Activated CD4-positive, alpha-beta T cell treated with anti-CD3 and anti-CD28 coated beads for 4 hours (primary cell): ENCODE measurements around the gene ZNF521.
"Not testable (repeated sequence)": the region's sequence is repeated elsewhere in the genome, so short reads cannot be mapped to it uniquely, and the experiment has no call there.

Source experiments
- DNase-seq, 2 donors: peaks; one replicate each; pipeline ENCODE4 v3.0.0-alpha.2; 2020

The ZNF521 gene

GRCh38 chr18:25062720-25063119 lies 289.2 kb downstream of the ZNF521 start:
- no peak for DNase-seq

- DNase-seq = no peak
Measured at GRCh38 chr18:25061395-25061794, 290.6 kb downstream of the ZNF521 start.

GRCh38 chr18:25058521-25058920 lies 293.4 kb downstream of the ZNF521 start:
- DNase-seq = no peak

- DNase-seq = no peak
Measured at GRCh38 chr18:25057491-25058050, 294.4 kb downstream of the ZNF521 start.

- no peak for DNase-seq
Measured at GRCh38 chr18:25056429-25056828, 295.5 kb downstream of the ZNF521 start.

- DNase-seq = no peak
Measured at GRCh38 chr18:25055076-25055475, 296.9 kb downstream of the ZNF521 start.

GRCh38 chr18:25053466-25053865 lies 298.5 kb downstream of the ZNF521 start:
- no peak for DNase-seq

GRCh38 chr18:25052511-25052921 lies 299.4 kb downstream of the ZNF521 start:
- no peak for DNase-seq

- no peak for DNase-seq
Measured at GRCh38 chr18:25050605-25051004, 301.4 kb downstream of the ZNF521 start.

GRCh38 chr18:25047983-25048382 lies 304.0 kb downstream of the ZNF521 start:
- no peak for DNase-seq

GRCh38 chr18:25047421-25047820 lies 304.5 kb downstream of the ZNF521 start:
- DNase-seq = no peak

GRCh38 chr18:25044694-25045093 lies 307.3 kb downstream of the ZNF521 start:
- DNase-seq = no peak

- no peak for DNase-seq
Measured at GRCh38 chr18:25043104-25043503, 308.9 kb downstream of the ZNF521 start.

GRCh38 chr18:25042641-25043051 lies 309.3 kb downstream of the ZNF521 start:
- no peak for DNase-seq

GRCh38 chr18:25039781-25040180 lies 312.2 kb downstream of the ZNF521 start:
- no peak for DNase-seq

GRCh38 chr18:25038261-25038660 lies 313.7 kb downstream of the ZNF521 start:
- no peak for DNase-seq

GRCh38 chr18:25033747-25034471 lies 318.1 kb downstream of the ZNF521 start:
- DNase-seq = no peak

- DNase-seq = not testable (repeated sequence)
Measured at GRCh38 chr18:25033175-25033574, 318.8 kb downstream of the ZNF521 start.

GRCh38 chr18:25029802-25030201 lies 322.2 kb downstream of the ZNF521 start:
- DNase-seq = no peak

GRCh38 chr18:25019931-25020330 lies 332.0 kb downstream of the ZNF521 start:
- no peak for DNase-seq

- no peak for DNase-seq
Measured at GRCh38 chr18:25019086-25019860, 332.7 kb downstream of the ZNF521 start.

GRCh38 chr18:25016666-25017065 lies 335.3 kb downstream of the ZNF521 start:
- no peak for DNase-seq

- no peak for DNase-seq
Measured at GRCh38 chr18:25016181-25016580, 335.8 kb downstream of the ZNF521 start.
